ENCODE measurements around the gene BRD3OS.

GRCh38 chr9:134041649-134041962, 16.3 kb downstream of the BRD3OS start:
- TF ChIP-seq, protein P1, sequence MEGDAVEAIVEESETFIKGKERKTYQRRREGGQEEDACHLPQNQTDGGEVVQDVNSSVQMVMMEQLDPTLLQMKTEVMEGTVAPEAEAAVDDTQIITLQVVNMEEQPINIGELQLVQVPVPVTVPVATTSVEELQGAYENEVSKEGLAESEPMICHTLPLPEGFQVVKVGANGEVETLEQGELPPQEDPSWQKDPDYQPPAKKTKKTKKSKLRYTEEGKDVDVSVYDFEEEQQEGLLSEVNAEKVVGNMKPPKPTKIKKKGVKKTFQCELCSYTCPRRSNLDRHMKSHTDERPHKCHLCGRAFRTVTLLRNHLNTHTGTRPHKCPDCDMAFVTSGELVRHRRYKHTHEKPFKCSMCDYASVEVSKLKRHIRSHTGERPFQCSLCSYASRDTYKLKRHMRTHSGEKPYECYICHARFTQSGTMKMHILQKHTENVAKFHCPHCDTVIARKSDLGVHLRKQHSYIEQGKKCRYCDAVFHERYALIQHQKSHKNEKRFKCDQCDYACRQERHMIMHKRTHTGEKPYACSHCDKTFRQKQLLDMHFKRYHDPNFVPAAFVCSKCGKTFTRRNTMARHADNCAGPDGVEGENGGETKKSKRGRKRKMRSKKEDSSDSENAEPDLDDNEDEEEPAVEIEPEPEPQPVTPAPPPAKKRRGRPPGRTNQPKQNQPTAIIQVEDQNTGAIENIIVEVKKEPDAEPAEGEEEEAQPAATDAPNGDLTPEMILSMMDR (IDR thresholded peaks at IDR 0.05; ENCODE audit: borderline replicate concordance, extremely low read depth, low read length, poor library complexity, severe bottlenecking): no peak
- TF ChIP-seq EZH2 (IDR thresholded peaks at IDR 0.05; ENCODE audit: borderline replicate concordance, low read depth, low read length, severe bottlenecking): no peak
